Gastrocnemius medialis (tissue), 4 donors: ENCODE data around the gene PHF21B. TPM values are rescaled to one million over a fixed set of nuclear protein-coding genes. Genes with fewer than 3 reads are reported as not detected.

Source experiments
- ATAC-seq, 2 donors: fragments of 150-250 bp; one replicate each; pipeline ENCODE4 v1.9.1; 2016
- DNase-seq, 2 donors: peaks; one replicate each; pipeline ENCODE4 v3.0.0-alpha.2; 2019
- H3K27ac ChIP-seq, 4 donors: fragments of 200-600 bp; sonication (generic); 1 replicate in 1 of 4; 2 replicates in 3 of 4; pipeline ENCODE4 v1.5.1; 2016 to 2018; ENCODE audit warnings: mild to moderate bottlenecking in 2 of 4, moderate library complexity in 1 of 4
- H3K27me3 ChIP-seq, 3 donors: fragments of 200-600 bp; sonication (generic) in 2 of 3; 1 replicate in 1 of 3; 2 replicates in 2 of 3; pipeline versions ENCODE4 v1.5.1 to v1.6.0; 2016 to 2019; ENCODE audit warnings: mild to moderate bottlenecking in 1 of 3, moderate library complexity in 1 of 3
- H3K36me3 ChIP-seq, 2 donors: fragments of 200-600 bp; sonication (generic) in 1 of 2; one replicate each; pipeline ENCODE4 v1.5.1; 2017 to 2018
- H3K4me1 ChIP-seq, 2 donors: fragments of 200-600 bp; sonication (generic) in 1 of 2; one replicate each; pipeline ENCODE4 v1.5.1; 2016 to 2017; ENCODE audit warnings: mild to moderate bottlenecking in 2 of 2
- H3K4me3 ChIP-seq, 4 donors: fragments of 200-600 bp; sonication (generic) in 3 of 4; 1 replicate in 1 of 4; 2 replicates in 3 of 4; pipeline ENCODE4 v1.5.1; 2016 to 2019; ENCODE audit warnings: mild to moderate bottlenecking in 2 of 4
- H3K9me3 ChIP-seq, 3 donors: fragments of 200-600 bp; sonication (generic) in 2 of 3; 1 replicate in 1 of 3; 2 replicates in 2 of 3; pipeline ENCODE4 v1.5.1; 2016 to 2019
- CTCF ChIP-seq, 5 experiments: fragments of 450-650 bp in 3 of 5; fragments of 200-600 bp in 2 of 5; sonication (generic) in 2 of 5; IDR thresholded peaks in 4 of 5; conservative IDR thresholded peaks in 1 of 5; 1 replicate in 4 of 5; 2 replicates in 1 of 5; pipeline ENCODE4 v1.5.1; 2016 to 2019; ENCODE audit warnings: antibody characterized with exemption in 5 of 5, mild to moderate bottlenecking in 3 of 5, moderate library complexity in 3 of 5
- POLR2A ChIP-seq, 2 donors: fragments of 450-650 bp; IDR thresholded peaks; one replicate each; pipeline ENCODE4 v1.6.1; 2017; ENCODE audit warnings: antibody characterized with exemption in 2 of 2, mild to moderate bottlenecking in 2 of 2, moderate library complexity in 2 of 2
- in situ Hi-C, 4 donors: fragments of 200-750 bp; cut with MboI; loops; one replicate each; pipeline versions ENCODE4 v1.15.0 to v1.8.0; 2017; ENCODE audit warnings: low sequenced_read_pairs in 4 of 4
- intact Hi-C: fragments of 100-400 bp; cut with DNase I; formaldehyde crosslinking; loops from one replicate; pipeline ENCODE4 v1.15.1; 2023; ENCODE audit warnings: low total_unique reads
- total RNA-seq, 4 donors: library from RNA; depleted of rRNA; stranded (reverse); fragments of >200 nt; gene quantifications; one replicate each; pipeline versions ENCODE4 v1.1.0 to v1.2.3, GENCODE V29; 2016

PHF21B gene
- total RNA-seq, 4 donors from 2014 or later: 0.07 TPM; not detected in 3

GRCh38 chr22:45008186-45008681 lies 1.6 kb downstream of the PHF21B start:
- Histone ChIP-seq H3K9me3 (no peaks in the 10 kb centered on the region), H3K4me3 (peak overlapping the region; percentile 48 to 61 (median 53)), H3K27ac (peak overlapping the region in 1 of 4 donors; percentile 24), H3K4me1 (peaks cover 12 to 28% of the 10 kb centered on the region in 2 donors), H3K27me3 (peaks cover 63 to 68% (median 66%) of the 10 kb centered on the region in 3 donors), H3K36me3 (no peaks in the 10 kb centered on the region)
- TF ChIP-seq CTCF (IDR thresholded peaks at IDR 0.05 in 4 of 5, conservative IDR thresholded peaks at IDR 0.05 in 1 of 5) (no peak), POLR2A (IDR thresholded peaks at IDR 0.05) (no peak)
- intact Hi-C loops (no loop called here), in situ Hi-C loops (no loop called here)
- ATAC-seq (no peak), DNase-seq (no peak)

- H3K27ac ChIP-seq: peak overlapping the region in 1 of 4 donors; percentile 24
- peaks cover 61 to 68% (median 67%) of the 10 kb centered on the region in 3 donors for H3K27me3 ChIP-seq
- H3K4me1 ChIP-seq: peaks cover 12 to 28% of the 10 kb centered on the region in 2 donors
- in situ Hi-C loops (no loop called here), intact Hi-C loops (no loop called here)
- H3K4me3 ChIP-seq: peak overlapping the region; percentile 48 to 61 (median 53)
- DNase-seq: no peak
- TF ChIP-seq POLR2A (IDR thresholded peaks at IDR 0.05): no peak
- TF ChIP-seq CTCF (IDR thresholded peaks at IDR 0.05 in 4 of 5, conservative IDR thresholded peaks at IDR 0.05 in 1 of 5): no peak
- H3K36me3 ChIP-seq: no peaks in the 10 kb centered on the region
- no peak for ATAC-seq
- H3K9me3 ChIP-seq: no peaks in the 10 kb centered on the region
These were observed 2.2 kb downstream of the PHF21B start for GRCh38 chr22:45007391-45008185.

GRCh38 chr22:45006964-45007390 lies 2.8 kb downstream of the PHF21B start:
- H3K36me3 ChIP-seq: no peaks in the 10 kb centered on the region
- intact Hi-C loops (no loop called here), in situ Hi-C loops (no loop called here)
- no peaks in the 10 kb centered on the region for H3K9me3 ChIP-seq
- TF ChIP-seq CTCF (IDR thresholded peaks at IDR 0.05 in 4 of 5, conservative IDR thresholded peaks at IDR 0.05 in 1 of 5) (no peak), POLR2A (IDR thresholded peaks at IDR 0.05) (no peak)
- peaks cover 12 to 28% of the 10 kb centered on the region in 2 donors for H3K4me1 ChIP-seq
- peak overlapping the region; percentile 21 to 54 (median 44) for H3K4me3 ChIP-seq
- peak overlapping the region in 1 of 4 donors; percentile 37 for H3K27ac ChIP-seq
- H3K27me3 ChIP-seq: peaks cover 55 to 63% (median 61%) of the 10 kb centered on the region in 3 donors
- ATAC-seq (no peak), DNase-seq (no peak)

GRCh38 chr22:45006111-45006963 lies 3.5 kb downstream of the PHF21B start:
- DNase-seq (no peak), ATAC-seq (no peak)
- in situ Hi-C loops (no loop called here), intact Hi-C loops (no loop called here)
- Histone ChIP-seq H3K36me3 (no peaks in the 10 kb centered on the region), H3K9me3 (no peaks in the 10 kb centered on the region), H3K4me1 (peaks cover 12 to 28% of the 10 kb centered on the region in 2 donors), H3K27me3 (peaks cover 49 to 57% (median 57%) of the 10 kb centered on the region in 3 donors), H3K4me3 (peak overlapping the region; percentile 21 to 54 (median 44)), H3K27ac (peak overlapping the region in 1 of 4 donors; percentile 37)
- no peak for TF ChIP-seq POLR2A (IDR thresholded peaks at IDR 0.05)
